ENCODE data around the gene NWD2.

DNA sequence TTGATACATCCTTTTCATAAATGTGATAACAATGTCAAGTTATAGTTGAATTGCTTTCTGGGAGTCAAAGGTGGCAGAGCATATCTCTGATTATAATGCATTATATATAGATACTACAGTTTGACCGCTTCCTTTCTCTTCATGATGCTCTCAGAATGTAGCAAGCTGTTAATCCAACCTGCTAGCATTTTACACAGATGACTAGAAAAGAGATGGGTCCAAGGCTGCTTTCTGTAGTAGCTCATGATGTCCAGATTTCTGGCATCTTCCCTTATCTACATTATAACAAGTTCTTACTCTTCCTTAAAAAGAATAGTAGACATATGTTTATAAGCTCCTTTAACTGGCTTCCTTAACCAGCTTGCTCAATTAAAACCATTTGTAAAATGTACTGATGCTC is 192.0 kb downstream of the NWD2 start:
- TF ChIP-seq GATA2 (IDR thresholded peaks at IDR 0.05; ENCODE audit: low read depth, low read length) (no peak), GATA3 (IDR thresholded peaks at IDR 0.05; ENCODE audit: low read depth, low read length) (no peak)

Data from SH-SY5Y (cell line).